ENCODE data around the gene BBS9. TPM values are rescaled to one million over a fixed set of nuclear protein-coding genes. Genes with fewer than 3 reads are reported as not detected.
"Not testable (repeated sequence)": the region's sequence is repeated elsewhere in the genome, so short reads cannot be mapped to it uniquely, and the experiment has no call there.

BBS9 gene
- total and polyA plus RNA-seq, 2 donors (not counting 3 experiments of a cell fraction or from before 2014, with no cell fraction given) = 5.7 to 17.4 TPM

- H4K20me1 ChIP-seq (replicated peaks; ENCODE audit: control insufficient read depth, extremely low read depth, insufficient read depth, low read length); H3K27ac ChIP-seq (ENCODE audit: insufficient read depth, low read depth, low read length); H3K9me3 ChIP-seq (replicated peaks; ENCODE audit: control insufficient read depth, insufficient read depth, low read length); BruUV-seq (replicated peaks); dilution Hi-C loops (cut with MboI; ENCODE audit: extremely low pct_ligation_motif_present, low sequenced_read_pairs); H3K4me2 ChIP-seq (ENCODE audit: insufficient read depth, low read length); FAIRE-seq; intact Hi-C loops (cut with micrococcal nuclease); H3K36me3 ChIP-seq (ENCODE audit: control insufficient read depth in 2 of 2, extremely low read depth in 1 of 2, insufficient read depth in 2 of 2, low read length in 2 of 2); DNase-seq (ENCODE audit: low read depth, low spot score); H3K4me1 ChIP-seq (ENCODE audit: control insufficient read depth, extremely low read depth, insufficient read depth, low read length); H3K27me3 ChIP-seq (ENCODE audit: control insufficient read depth in 2 of 2, insufficient read depth in 2 of 2, low read length in 2 of 2); H3K4me3 ChIP-seq (replicated peaks in 1 of 3; ENCODE audit: insufficient read depth in 1 of 3, low read depth in 1 of 3, low read length in 3 of 3); H3K79me2 ChIP-seq (ENCODE audit: control insufficient read depth, insufficient read depth, low read length); H3K9ac ChIP-seq (replicated peaks; ENCODE audit: extremely low read depth, insufficient read depth, low read length); CTCF ChIA-PET; POLR2A ChIA-PET; H2AFZ ChIP-seq (ENCODE audit: low read depth, low read length); H3K9me1 ChIP-seq (replicated peaks; ENCODE audit: control insufficient read depth, extremely low read depth, insufficient read depth, low read length): not testable (repeated sequence)
Measured at GRCh38 chr7:33218841-33219535, 89.6 kb downstream of the BBS9 start.

GRCh38 chr7:33220231-33220630 lies 90.9 kb downstream of the BBS9 start:
- Histone ChIP-seq H3K27me3 (ENCODE audit: control insufficient read depth in 2 of 2, insufficient read depth in 2 of 2, low read length in 2 of 2) (no peaks in the 10 kb centered on the region), H3K79me2 (ENCODE audit: control insufficient read depth, insufficient read depth, low read length) (no peaks in the 10 kb centered on the region), H3K9me1 (replicated peaks; ENCODE audit: control insufficient read depth, extremely low read depth, insufficient read depth, low read length) (no peaks in the 10 kb centered on the region), H3K36me3 (ENCODE audit: control insufficient read depth in 2 of 2, extremely low read depth in 1 of 2, insufficient read depth in 2 of 2, low read length in 2 of 2) (no peaks in the 10 kb centered on the region), H3K4me2 (ENCODE audit: insufficient read depth, low read length) (no peak overlapping the region), H4K20me1 (replicated peaks; ENCODE audit: control insufficient read depth, extremely low read depth, insufficient read depth, low read length) (no peaks in the 10 kb centered on the region), H2AFZ (ENCODE audit: low read depth, low read length) (no peak overlapping the region), H3K9ac (replicated peaks; ENCODE audit: extremely low read depth, insufficient read depth, low read length) (no peak overlapping the region), H3K9me3 (replicated peaks; ENCODE audit: control insufficient read depth, insufficient read depth, low read length) (no peaks in the 10 kb centered on the region), H3K4me3 (replicated peaks in 1 of 3; ENCODE audit: insufficient read depth in 1 of 3, low read depth in 1 of 3, low read length in 3 of 3) (no peak overlapping the region), H3K4me1 (ENCODE audit: control insufficient read depth, extremely low read depth, insufficient read depth, low read length) (no peaks in the 10 kb centered on the region), H3K27ac (ENCODE audit: insufficient read depth, low read depth, low read length) (no peak overlapping the region)
- BruUV-seq (replicated peaks) = no TSS peak
- TF ChIP-seq POLR2AphosphoS5 (IDR thresholded peaks at IDR 0.05; ENCODE audit: insufficient read depth, low read depth, low read length) (no peak), MYC (IDR thresholded peaks at IDR 0.05; ENCODE audit: low read depth, low read length) (no peak), FOS (IDR thresholded peaks at IDR 0.05; ENCODE audit: borderline replicate concordance, insufficient read depth, low read length) (no peak), GATA2 (IDR thresholded peaks at IDR 0.05; ENCODE audit: insufficient read depth, insufficient read length, low read depth, low read length) (no peak), CTCF (IDR thresholded peaks at IDR 0.05; ENCODE audit: extremely low read depth in 1 of 2, insufficient read depth in 1 of 2, low read depth in 1 of 2, low read length in 2 of 2) (no peak), EZH2 (IDR thresholded peaks at IDR 0.05; ENCODE audit: borderline replicate concordance, low read depth, low read length, severe bottlenecking) (no peak), JUN (IDR thresholded peaks at IDR 0.05; ENCODE audit: borderline replicate concordance, insufficient read depth, insufficient read length, low read depth) (no peak), MAX (IDR thresholded peaks at IDR 0.05; ENCODE audit: insufficient read depth, insufficient read length) (no peak), POLR2A (IDR thresholded peaks at IDR 0.05; ENCODE audit: low read depth, low read length) (no peak)
- ChIA-PET CTCF (no interaction called here), POLR2A (no interaction called here)
- no peak for FAIRE-seq
- dilution Hi-C loops (cut with MboI; ENCODE audit: extremely low pct_ligation_motif_present, low sequenced_read_pairs) = no loop called here
- DNase-seq (ENCODE audit: low read depth, low spot score) = no peak
- intact Hi-C loops (cut with micrococcal nuclease) = no loop called here

All from endothelial cell of umbilical vein (primary cell).